Keratinocyte (primary cell): Measurements from ENCODE around the gene RGS6. TPM values are rescaled to one million over a fixed set of nuclear protein-coding genes. Genes with fewer than 3 reads are reported as not detected.

ENCODE experiments used
- DNase-seq: peaks from one replicate; pipeline ENCODE4 v3.0.0-alpha.2; 2011; ENCODE audit warnings: low read depth, missing footprints, low spot score
- FAIRE-seq: peaks from 2 replicates; lab custom pipeline; 2011; peaks lifted over from hg19 to GRCh38; lab: Jason Lieb, UNC
- H2AFZ ChIP-seq: 2 replicates; pipeline ENCODE4 v1.6.0; 2012; ENCODE audit warnings: low read length, control low read depth, inconsistent platforms; ENCODE audit not compliant: control insufficient read depth
- H3K27ac ChIP-seq: 2 replicates; pipeline ENCODE4 v1.5.1; 2011; ENCODE audit warnings: low read length; ENCODE audit not compliant: control insufficient read depth, insufficient read depth
- H3K27me3 ChIP-seq: 3 replicates; pipeline ENCODE4 v1.6.0; 2011; ENCODE audit warnings: low read length; ENCODE audit not compliant: control insufficient read depth, insufficient read depth; ENCODE audit errors: extremely low read depth
- H3K36me3 ChIP-seq, 2 experiments: 2 replicates in 1 of 2; 3 replicates in 1 of 2; pipeline ENCODE4 v1.5.1; 2011; ENCODE audit warnings: low read length in 2 of 2, mild to moderate bottlenecking in 1 of 2; ENCODE audit not compliant: control insufficient read depth in 2 of 2, insufficient read depth in 2 of 2; ENCODE audit errors: extremely low read depth in 1 of 2
- H3K4me1 ChIP-seq: 3 replicates; pipeline ENCODE4 v1.5.1; 2011; ENCODE audit warnings: low read length; ENCODE audit not compliant: control insufficient read depth, insufficient read depth; ENCODE audit errors: extremely low read depth
- H3K4me2 ChIP-seq: 3 replicates; pipeline ENCODE4 v1.6.0; 2011; ENCODE audit warnings: low read depth, low read length; ENCODE audit not compliant: control insufficient read depth, insufficient read depth; ENCODE audit errors: extremely low read depth
- H3K4me3 ChIP-seq, 3 experiments: fragments of 200-600 bp in 1 of 3; sonication (generic) in 1 of 3; 2 replicates in 2 of 3; 3 replicates in 1 of 3; pipeline ENCODE4 v1.5.1; 2011 to 2016; ENCODE audit warnings: low read length in 3 of 3, mild to moderate bottlenecking in 3 of 3, control low read depth in 2 of 3, inconsistent platforms in 1 of 3, low read depth in 1 of 3, mixed read lengths in 1 of 3, mixed run types in 1 of 3, moderate library complexity in 1 of 3; ENCODE audit not compliant: control insufficient read depth in 2 of 3, insufficient read depth in 2 of 3; ENCODE audit errors: extremely low read depth in 1 of 3
- H3K79me2 ChIP-seq: 2 replicates; pipeline ENCODE4 v1.6.0; 2012; ENCODE audit warnings: low read length; ENCODE audit not compliant: control insufficient read depth, insufficient read depth
- H3K9ac ChIP-seq: 3 replicates; pipeline ENCODE4 v1.6.0; 2011; ENCODE audit warnings: low read length; ENCODE audit not compliant: control insufficient read depth, insufficient read depth; ENCODE audit errors: extremely low read depth
- H3K9me1 ChIP-seq: 3 replicates; pipeline ENCODE4 v1.6.0; 2011; ENCODE audit warnings: low read length; ENCODE audit not compliant: control insufficient read depth, insufficient read depth; ENCODE audit errors: extremely low read depth
- H3K9me3 ChIP-seq: 2 replicates; pipeline ENCODE4 v1.5.1; 2012; ENCODE audit warnings: low read depth, low read length; ENCODE audit not compliant: control insufficient read depth
- H4K20me1 ChIP-seq: 3 replicates; pipeline ENCODE4 v1.6.0; 2011; ENCODE audit warnings: low read length; ENCODE audit not compliant: control insufficient read depth, insufficient read depth; ENCODE audit errors: extremely low read depth
- EZH2 ChIP-seq: IDR thresholded peaks from one replicate; pipeline ENCODE4 v1.6.1; 2012; ENCODE audit warnings: inconsistent platforms, mild to moderate bottlenecking, low read length, moderate library complexity
- dilution Hi-C: fragments of 300-500 bp; cut with MboI; formaldehyde crosslinking; loops from one replicate; pipeline ENCODE4 v1.7.0; 2020; ENCODE audit warnings: low sequenced_read_pairs; ENCODE audit not compliant: extremely low pct_ligation_motif_present
- polyA plus RNA-seq, 5 experiments: library from polyadenylated mRNA; depleted of rRNA in 3 of 5; stranded (reverse) in 3 of 5; stranded (forward) in 1 of 5; unstranded in 1 of 5; fragments of >200 nt; gene quantifications; 1 replicate in 1 of 5; 2 replicates in 3 of 5; 3 replicates in 1 of 5; pipeline versions ENCODE4 v1.2.1 to v1.2.3, GENCODE V29; 2011 to 2012; ENCODE audit warnings: missing spikeins in 2 of 5, low read depth in 1 of 5, low replicate concordance in 1 of 5
- TF ChIP-seq, protein P1 (sequence below), 3 experiments: IDR thresholded peaks in 1 of 3; conservative IDR thresholded peaks in 1 of 3; optimal IDR thresholded peaks in 1 of 3; 2 replicates in 2 of 3; 3 replicates in 1 of 3; pipeline versions ENCODE3 to v1.5.1; 2011; ENCODE audit warnings: low read length in 3 of 3, mild to moderate bottlenecking in 3 of 3, moderate library complexity in 2 of 3, control low read depth in 1 of 3, inconsistent platforms in 1 of 3; ENCODE audit not compliant: insufficient read depth in 2 of 3; ENCODE audit errors: extremely low read depth in 1 of 3

The RGS6 gene
- polyA plus RNA-seq, 1 donor (not counting 4 experiments of a cell fraction or from before 2014, with no cell fraction given), result not detected

DNA sequence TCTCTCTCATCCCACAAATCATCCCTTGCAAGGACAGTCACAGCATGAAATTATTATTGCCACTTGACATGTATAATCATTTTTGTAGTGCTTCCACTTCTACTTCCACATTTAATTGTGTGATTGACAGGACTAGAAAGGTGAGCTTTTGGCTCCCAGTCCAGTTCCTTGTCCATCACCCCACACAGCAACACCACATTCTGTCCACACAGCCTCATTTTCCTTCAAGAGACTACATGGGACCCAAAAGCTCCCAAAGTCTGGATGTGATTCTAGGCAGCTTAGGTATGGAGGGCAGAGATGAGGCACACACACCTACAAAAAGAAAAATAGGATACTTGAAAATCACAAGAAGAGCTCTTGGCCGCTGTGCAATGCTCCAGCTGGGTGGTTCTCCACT is 595.4 kb downstream of the RGS6 start:
- H3K27me3 ChIP-seq, result no peaks in the 10 kb centered on the region
- no peak for FAIRE-seq
- no peak for DNase-seq

DNA sequence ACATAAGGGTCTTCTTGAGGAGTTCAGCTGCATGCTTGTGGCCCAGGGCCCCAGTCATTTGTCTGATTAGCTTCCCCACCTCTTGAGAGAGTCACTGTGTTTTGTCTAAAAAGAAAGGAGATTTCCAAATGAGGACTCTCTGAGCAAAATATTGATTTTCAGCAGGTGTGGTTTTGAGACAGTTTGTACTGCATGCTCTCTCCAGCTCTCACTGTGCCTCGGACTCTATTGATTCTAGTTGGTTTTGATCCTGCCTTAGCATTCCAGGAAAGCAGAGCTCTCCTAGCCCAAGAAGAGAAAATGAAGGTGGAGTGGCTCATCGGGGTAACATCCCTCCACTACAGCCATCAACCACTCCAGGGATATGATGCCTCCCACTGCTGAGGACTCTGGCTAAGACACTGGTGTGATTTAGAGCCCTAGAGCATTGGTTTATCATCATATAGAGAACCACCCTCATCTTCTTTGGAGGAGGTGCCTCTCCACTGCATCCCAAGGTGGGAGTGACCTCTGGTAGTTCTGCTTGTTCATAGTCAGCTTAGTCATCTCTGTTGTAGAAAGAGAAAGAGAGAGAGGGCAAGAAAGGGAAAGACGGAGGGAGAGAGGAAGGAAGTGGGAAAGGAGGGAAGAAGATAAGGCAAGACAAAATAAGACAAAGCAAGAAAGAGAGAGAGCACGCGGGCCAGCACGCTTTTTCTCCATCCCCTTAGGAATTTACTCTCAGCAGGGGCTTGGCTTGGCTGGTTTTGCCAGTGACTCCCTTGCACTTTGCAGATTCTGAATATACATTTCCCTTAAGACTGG is 596.0 kb downstream of the RGS6 start:
- H3K4me1 ChIP-seq, result no peaks in the 10 kb centered on the region
- no peak overlapping the region for H3K4me3 ChIP-seq
- FAIRE-seq (no peak), DNase-seq (no peak)
- H3K9ac ChIP-seq, result no peak overlapping the region
- dilution Hi-C loops, result no loop called here
- no peaks in the 10 kb centered on the region for H3K36me3 ChIP-seq
- no peak overlapping the region for H2AFZ ChIP-seq
- H4K20me1 ChIP-seq, result no peaks in the 10 kb centered on the region
- H3K27ac ChIP-seq, result no peak overlapping the region
- H3K4me2 ChIP-seq, result no peak overlapping the region
- no peaks in the 10 kb centered on the region for H3K9me3 ChIP-seq
- TF ChIP-seq EZH2, result no peak
- TF ChIP-seq, protein P1, sequence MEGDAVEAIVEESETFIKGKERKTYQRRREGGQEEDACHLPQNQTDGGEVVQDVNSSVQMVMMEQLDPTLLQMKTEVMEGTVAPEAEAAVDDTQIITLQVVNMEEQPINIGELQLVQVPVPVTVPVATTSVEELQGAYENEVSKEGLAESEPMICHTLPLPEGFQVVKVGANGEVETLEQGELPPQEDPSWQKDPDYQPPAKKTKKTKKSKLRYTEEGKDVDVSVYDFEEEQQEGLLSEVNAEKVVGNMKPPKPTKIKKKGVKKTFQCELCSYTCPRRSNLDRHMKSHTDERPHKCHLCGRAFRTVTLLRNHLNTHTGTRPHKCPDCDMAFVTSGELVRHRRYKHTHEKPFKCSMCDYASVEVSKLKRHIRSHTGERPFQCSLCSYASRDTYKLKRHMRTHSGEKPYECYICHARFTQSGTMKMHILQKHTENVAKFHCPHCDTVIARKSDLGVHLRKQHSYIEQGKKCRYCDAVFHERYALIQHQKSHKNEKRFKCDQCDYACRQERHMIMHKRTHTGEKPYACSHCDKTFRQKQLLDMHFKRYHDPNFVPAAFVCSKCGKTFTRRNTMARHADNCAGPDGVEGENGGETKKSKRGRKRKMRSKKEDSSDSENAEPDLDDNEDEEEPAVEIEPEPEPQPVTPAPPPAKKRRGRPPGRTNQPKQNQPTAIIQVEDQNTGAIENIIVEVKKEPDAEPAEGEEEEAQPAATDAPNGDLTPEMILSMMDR (optimal IDR thresholded peaks at IDR 0.05 in 1 of 3, IDR thresholded peaks at IDR 0.05 in 1 of 3, conservative IDR thresholded peaks at IDR 0.05 in 1 of 3; ENCODE audit: extremely low read depth in 1 of 3, insufficient read depth in 2 of 3, low read length in 3 of 3), result no peak
- no peaks in the 10 kb centered on the region for H3K79me2 ChIP-seq
- H3K9me1 ChIP-seq, result no peaks in the 10 kb centered on the region
- H3K27me3 ChIP-seq, result no peaks in the 10 kb centered on the region

More for the DNA sequence above, 595.4 kb downstream of the RGS6 start:
- H3K4me3 ChIP-seq, result no peak overlapping the region
- H3K9me1 ChIP-seq, result no peaks in the 10 kb centered on the region
- no peak overlapping the region for H3K4me2 ChIP-seq
- H3K79me2 ChIP-seq, result no peaks in the 10 kb centered on the region
- no peak overlapping the region for H2AFZ ChIP-seq
- no peaks in the 10 kb centered on the region for H3K9me3 ChIP-seq
- TF ChIP-seq, protein P1 (optimal IDR thresholded peaks at IDR 0.05 in 1 of 3, IDR thresholded peaks at IDR 0.05 in 1 of 3, conservative IDR thresholded peaks at IDR 0.05 in 1 of 3; ENCODE audit: extremely low read depth in 1 of 3, insufficient read depth in 2 of 3, low read length in 3 of 3), result no peak
- no peak for TF ChIP-seq EZH2
- no peak overlapping the region for H3K27ac ChIP-seq
- no peaks in the 10 kb centered on the region for H4K20me1 ChIP-seq
- no peaks in the 10 kb centered on the region for H3K36me3 ChIP-seq
- dilution Hi-C loops, result no loop called here
- no peak overlapping the region for H3K9ac ChIP-seq
- no peaks in the 10 kb centered on the region for H3K4me1 ChIP-seq
